GM10248 (cell line): Measurements from ENCODE around the gene TUBB6.

Experiments
- CTCF ChIA-PET: fragments of 300-600 bp; sonication (Branson Sonifier 250); formaldehyde crosslinking; extraction: SDS; loops from one replicate; lab custom pipeline; 2021; ENCODE audit warnings: antibody characterized with exemption; lab: Yijun Ruan, JAX
- POLR2A ChIA-PET: fragments of 350-650 bp; sonication (Branson Sonifier 250); formaldehyde crosslinking; extraction: SDS; loops from one replicate; lab custom pipeline; 2020; ENCODE audit warnings: antibody characterized with exemption; lab: Yijun Ruan, JAX
- DNase-seq: peaks from one replicate; pipeline ENCODE4 v3.0.0; 2012; ENCODE audit errors: extremely low spot score
- TF ChIP-seq, protein P1 (sequence below): IDR thresholded peaks from 2 replicates; pipeline ENCODE4 v1.5.1; 2012; ENCODE audit warnings: mild to moderate bottlenecking, low read depth; ENCODE audit errors: extremely low read depth, missing control alignments, control extremely low read depth

Gene TUBB6

DNA sequence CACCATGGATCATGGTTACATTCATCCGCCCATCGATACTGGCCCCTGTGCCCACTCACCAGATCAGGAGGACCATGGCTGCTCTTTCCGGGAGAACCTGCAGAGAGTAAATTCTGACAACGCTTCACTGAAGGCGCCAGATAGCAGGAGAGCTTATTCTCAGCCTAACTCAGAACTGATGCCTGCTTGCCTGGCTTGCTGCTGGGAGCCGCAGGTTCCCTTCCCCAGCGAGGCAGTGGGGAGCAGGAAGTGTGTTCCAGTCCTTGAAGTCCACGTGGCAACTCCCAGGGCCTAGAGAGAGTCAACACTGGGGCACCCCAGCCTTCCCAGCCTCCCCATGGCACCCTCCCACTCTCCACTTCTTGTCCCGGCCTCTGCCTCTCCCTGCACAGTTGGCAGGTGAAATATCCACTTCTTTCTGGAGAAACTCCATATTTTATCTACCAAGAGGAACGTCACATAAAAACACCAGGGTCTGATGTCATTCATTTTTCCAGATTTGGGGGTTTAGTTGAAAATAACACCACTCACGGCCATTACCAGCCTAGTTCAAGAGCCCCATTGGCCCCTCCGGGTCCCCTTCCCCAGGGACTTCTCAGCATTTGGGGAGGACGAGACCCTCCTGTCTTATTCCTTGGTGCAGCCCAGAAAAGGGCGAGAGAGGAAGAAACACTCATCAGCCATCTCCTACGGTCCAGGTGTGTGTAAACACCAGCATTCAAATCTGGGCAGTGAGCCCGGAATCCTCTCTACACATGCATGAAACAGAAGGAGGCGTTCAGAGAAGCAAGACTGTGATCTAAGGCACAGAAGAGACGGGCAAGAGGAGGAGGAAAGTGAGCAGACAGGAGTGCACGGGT lies 3.5 kb upstream of the TUBB6 start:
- TF ChIP-seq, protein P1, sequence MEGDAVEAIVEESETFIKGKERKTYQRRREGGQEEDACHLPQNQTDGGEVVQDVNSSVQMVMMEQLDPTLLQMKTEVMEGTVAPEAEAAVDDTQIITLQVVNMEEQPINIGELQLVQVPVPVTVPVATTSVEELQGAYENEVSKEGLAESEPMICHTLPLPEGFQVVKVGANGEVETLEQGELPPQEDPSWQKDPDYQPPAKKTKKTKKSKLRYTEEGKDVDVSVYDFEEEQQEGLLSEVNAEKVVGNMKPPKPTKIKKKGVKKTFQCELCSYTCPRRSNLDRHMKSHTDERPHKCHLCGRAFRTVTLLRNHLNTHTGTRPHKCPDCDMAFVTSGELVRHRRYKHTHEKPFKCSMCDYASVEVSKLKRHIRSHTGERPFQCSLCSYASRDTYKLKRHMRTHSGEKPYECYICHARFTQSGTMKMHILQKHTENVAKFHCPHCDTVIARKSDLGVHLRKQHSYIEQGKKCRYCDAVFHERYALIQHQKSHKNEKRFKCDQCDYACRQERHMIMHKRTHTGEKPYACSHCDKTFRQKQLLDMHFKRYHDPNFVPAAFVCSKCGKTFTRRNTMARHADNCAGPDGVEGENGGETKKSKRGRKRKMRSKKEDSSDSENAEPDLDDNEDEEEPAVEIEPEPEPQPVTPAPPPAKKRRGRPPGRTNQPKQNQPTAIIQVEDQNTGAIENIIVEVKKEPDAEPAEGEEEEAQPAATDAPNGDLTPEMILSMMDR, result no peak
- CTCF ChIA-PET, result no interaction called here
- no peak for DNase-seq
- POLR2A ChIA-PET, result no interaction called here

DNA sequence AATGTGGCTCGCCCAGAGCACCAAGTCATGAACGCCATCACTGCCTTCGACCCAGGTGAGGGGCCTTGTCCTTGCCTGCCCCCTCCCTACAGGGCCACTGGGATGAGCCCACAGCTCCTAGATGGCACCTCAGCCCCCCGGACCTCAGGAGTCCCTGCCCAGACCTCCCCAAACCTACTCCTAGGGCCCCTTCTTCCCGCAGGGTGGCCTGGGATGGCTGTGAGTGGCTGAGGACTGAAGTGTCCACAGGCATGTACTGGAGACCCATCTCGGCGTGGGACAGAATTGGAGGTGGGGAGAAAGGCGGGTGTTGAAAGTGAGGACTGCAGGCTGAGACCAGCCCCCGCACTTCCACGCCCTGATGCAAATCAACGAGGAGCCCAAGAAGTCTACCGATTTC lies 2.8 kb upstream of the TUBB6 start:
- TF ChIP-seq, protein P1, result no peak
- no peak for DNase-seq
- ChIA-PET POLR2A (no interaction called here), CTCF (no interaction called here)

DNA sequence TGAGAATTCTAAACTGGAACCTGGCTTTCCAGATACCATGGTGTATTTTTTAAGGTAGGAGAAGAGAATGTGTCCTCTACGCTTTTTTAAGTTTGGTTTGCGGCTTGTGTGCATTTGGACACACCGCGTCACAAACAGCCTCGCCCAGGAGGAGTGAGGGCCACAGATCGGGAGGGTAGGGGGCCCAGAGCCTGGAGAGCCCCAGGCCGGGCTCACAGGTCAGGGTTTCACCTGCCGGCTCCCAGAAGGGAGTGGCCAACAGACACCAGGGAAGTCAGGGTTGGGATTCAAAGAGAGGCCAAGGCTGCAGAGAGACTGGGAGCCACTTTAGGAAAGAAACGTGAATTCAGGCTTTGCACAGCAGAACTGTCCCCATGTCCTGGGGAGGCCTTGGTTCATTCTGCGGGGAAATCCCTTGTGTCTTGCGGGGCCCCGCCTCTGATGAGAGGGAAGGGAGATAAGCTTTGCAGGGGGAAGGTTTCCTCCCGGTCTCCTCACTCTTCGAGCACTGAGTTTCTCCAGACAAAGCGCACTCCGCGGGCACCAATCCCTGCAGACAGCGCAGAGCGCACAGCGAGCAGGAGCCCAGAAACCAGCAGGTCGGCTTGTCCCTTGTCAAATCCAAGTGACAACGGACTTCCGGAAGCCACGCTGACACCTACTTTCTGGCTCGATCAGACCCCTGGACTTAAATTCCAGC lies 2.0 kb upstream of the TUBB6 start:
- DNase-seq, result no peak
- TF ChIP-seq, protein P1, result no peak
- ChIA-PET POLR2A (no interaction called here), CTCF (no interaction called here)

DNA sequence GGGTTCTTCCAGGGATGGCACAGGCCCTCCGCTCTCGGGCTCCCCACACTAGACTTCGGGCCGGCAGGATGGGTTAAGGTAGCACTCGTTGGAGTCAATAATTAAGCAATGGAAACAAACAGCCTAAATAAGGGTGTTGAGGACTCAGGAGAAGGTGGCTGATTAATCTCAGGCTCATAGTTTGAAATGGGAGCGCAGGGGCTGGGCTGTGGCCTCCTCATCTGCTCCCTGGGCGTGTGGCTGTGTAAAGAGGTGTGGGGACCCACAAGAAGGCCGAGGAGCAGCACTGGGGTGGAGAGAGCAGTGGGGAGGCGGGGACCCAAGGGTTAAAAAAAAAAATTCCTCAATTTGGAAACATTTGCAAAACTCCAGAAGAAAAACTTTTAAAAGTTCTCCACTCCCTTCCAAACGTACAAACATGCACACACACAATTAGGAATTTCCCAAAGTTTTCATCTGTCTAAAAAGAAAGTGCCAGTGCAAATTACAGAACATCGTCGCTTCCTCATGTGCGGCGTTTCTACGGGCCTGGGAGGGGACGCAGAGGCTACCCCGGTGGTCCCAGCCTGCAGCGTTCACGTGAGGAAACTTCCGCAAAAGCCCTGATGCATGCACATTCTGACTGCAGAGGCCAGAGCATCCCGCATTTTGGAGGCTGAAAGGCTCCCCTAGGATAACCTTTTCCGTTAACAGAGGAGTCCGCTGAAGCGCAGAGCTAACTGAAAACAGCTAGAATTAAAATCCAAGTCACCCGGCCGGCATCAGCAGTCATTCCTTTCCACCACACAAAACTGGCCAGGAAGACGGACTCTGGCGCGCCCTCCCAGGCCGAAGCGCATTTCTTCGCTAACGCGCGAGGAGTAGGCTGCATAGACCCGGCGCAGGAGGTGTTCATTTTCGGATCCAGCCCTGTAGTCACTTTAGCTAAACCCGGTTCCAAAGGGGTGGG lies 1.0 kb upstream of the TUBB6 start:
- CTCF ChIA-PET, result interaction anchor here (1.0 to 4.9 kb wide), 2 partner anchors 9 to 21 kb away, joined by 3 to 26 read pairs; no protein-coding TSS in a partner anchor
- peak; percentile 37 for DNase-seq
- POLR2A ChIA-PET, result interaction anchor here (1.2 kb wide), 1 partner anchor 70 kb away, joined by 4 read pairs; the partner anchor contains the start of gene AFG3L2
- TF ChIP-seq, protein P1, result peak; percentile 22

DNA sequence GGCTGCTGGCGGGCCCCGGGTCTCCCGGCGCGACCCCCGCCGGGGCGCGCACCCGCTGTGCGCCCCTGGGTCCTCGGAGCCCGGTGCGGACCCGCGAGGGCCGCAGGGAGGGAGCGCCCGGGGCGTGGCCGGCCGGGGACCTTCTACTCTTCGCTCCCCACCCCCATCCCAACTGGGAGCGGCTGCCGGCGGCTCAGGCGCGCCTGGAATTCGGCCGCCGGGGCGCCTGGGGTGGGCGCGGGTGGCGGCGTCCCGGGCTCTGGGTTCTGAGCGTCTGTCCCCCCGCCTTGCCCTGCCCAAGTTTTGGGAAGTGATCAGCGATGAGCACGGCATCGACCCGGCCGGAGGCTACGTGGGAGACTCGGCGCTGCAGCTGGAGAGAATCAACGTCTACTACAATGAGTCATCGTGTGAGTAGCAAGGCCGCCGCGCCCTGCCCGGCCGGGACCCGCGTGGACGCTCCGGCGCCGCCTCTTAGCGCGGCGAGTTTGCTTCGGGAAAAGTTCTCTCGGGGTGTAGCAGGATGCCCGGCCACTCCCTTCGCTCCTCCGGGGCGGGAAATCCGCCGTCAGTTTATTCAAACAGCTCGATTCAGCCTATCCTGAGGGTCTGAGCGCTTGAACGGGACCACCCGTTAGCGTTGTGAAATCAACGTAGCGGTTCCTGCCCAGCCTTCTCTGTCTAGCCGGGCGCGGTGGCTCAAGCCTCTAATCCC lies 502 bp downstream of the TUBB6 start:
- TF ChIP-seq, protein P1, result no peak
- CTCF ChIA-PET, result interaction anchor here (1.0 to 4.9 kb wide), 3 partner anchors 9 to 36 kb away, joined by 3 to 26 read pairs (median 5); no protein-coding TSS in a partner anchor
- POLR2A ChIA-PET, result interaction anchor here (0.9 kb wide), 2 partner anchors 9 to 20 kb away, joined by 3 to 7 read pairs; no protein-coding TSS in a partner anchor
- peak; percentile 82 for DNase-seq
